BLaER1 (cell line): Measurements from ENCODE around the gene SPTBN2.

Experiments
- H3K27ac ChIP-seq: shearing (Covaris generic); formaldehyde crosslinking; 2 replicates; pipeline ENCODE4 v1.8.1; 2022
- H3K27me3 ChIP-seq: shearing (Covaris generic); formaldehyde crosslinking; 2 replicates; pipeline ENCODE4 v1.8.1; 2022
- H3K36me3 ChIP-seq: shearing (Covaris generic); formaldehyde crosslinking; 2 replicates; pipeline ENCODE4 v1.8.1; 2022
- H3K4me1 ChIP-seq: shearing (Covaris generic); formaldehyde crosslinking; 2 replicates; pipeline ENCODE4 v1.8.1; 2022
- H3K4me2 ChIP-seq: shearing (Covaris generic); formaldehyde crosslinking; 2 replicates; pipeline ENCODE4 v1.8.1; 2022
- H3K4me3 ChIP-seq: shearing (Covaris generic); formaldehyde crosslinking; 2 replicates; pipeline ENCODE4 v1.8.1; 2022
- H3K9ac ChIP-seq: shearing (Covaris generic); formaldehyde crosslinking; 2 replicates; pipeline ENCODE4 v1.8.1; 2022
- H3K9me3 ChIP-seq: shearing (Covaris generic); formaldehyde crosslinking; 2 replicates; pipeline ENCODE4 v1.8.1; 2022
- H4K20me1 ChIP-seq: shearing (Covaris generic); formaldehyde crosslinking; 2 replicates; pipeline ENCODE4 v1.8.1; 2022
- Cebpa-rat ChIP-seq: shearing (Covaris generic); IDR thresholded peaks from 2 replicates; pipeline ENCODE4 v1.8.1; 2022

The SPTBN2 gene

GRCh38 chr11:66688561-66689534 lies 40.2 kb downstream of the SPTBN2 start:
- peaks cover 99% of the 10 kb centered on the region for H3K36me3 ChIP-seq
- H4K20me1 ChIP-seq, result peaks cover 1% of the 10 kb centered on the region; the same call in 1 of the 2 replicates
- no peaks in the 10 kb centered on the region for H3K9me3 ChIP-seq
- no peak overlapping the region for H3K4me3 ChIP-seq
- H3K9ac ChIP-seq, result no peak overlapping the region
- no peak overlapping the region for H3K4me2 ChIP-seq
- no peak overlapping the region for H3K27ac ChIP-seq
- no peak for TF ChIP-seq Cebpa-rat
- H3K27me3 ChIP-seq, result no peaks in the 10 kb centered on the region
- H3K4me1 ChIP-seq, result no peaks in the 10 kb centered on the region

GRCh38 chr11:66687831-66688281 lies 41.2 kb downstream of the SPTBN2 start:
- no peaks in the 10 kb centered on the region for H3K27me3 ChIP-seq
- H3K27ac ChIP-seq, result no peak overlapping the region
- H3K36me3 ChIP-seq, result peaks cover 96% of the 10 kb centered on the region
- H3K4me1 ChIP-seq, result no peaks in the 10 kb centered on the region
- TF ChIP-seq Cebpa-rat, result no peak
- H3K9me3 ChIP-seq, result no peaks in the 10 kb centered on the region
- H3K4me2 ChIP-seq, result no peak overlapping the region
- H3K9ac ChIP-seq, result no peak overlapping the region
- H4K20me1 ChIP-seq, result no peaks in the 10 kb centered on the region
- H3K4me3 ChIP-seq, result no peak overlapping the region

DNA sequence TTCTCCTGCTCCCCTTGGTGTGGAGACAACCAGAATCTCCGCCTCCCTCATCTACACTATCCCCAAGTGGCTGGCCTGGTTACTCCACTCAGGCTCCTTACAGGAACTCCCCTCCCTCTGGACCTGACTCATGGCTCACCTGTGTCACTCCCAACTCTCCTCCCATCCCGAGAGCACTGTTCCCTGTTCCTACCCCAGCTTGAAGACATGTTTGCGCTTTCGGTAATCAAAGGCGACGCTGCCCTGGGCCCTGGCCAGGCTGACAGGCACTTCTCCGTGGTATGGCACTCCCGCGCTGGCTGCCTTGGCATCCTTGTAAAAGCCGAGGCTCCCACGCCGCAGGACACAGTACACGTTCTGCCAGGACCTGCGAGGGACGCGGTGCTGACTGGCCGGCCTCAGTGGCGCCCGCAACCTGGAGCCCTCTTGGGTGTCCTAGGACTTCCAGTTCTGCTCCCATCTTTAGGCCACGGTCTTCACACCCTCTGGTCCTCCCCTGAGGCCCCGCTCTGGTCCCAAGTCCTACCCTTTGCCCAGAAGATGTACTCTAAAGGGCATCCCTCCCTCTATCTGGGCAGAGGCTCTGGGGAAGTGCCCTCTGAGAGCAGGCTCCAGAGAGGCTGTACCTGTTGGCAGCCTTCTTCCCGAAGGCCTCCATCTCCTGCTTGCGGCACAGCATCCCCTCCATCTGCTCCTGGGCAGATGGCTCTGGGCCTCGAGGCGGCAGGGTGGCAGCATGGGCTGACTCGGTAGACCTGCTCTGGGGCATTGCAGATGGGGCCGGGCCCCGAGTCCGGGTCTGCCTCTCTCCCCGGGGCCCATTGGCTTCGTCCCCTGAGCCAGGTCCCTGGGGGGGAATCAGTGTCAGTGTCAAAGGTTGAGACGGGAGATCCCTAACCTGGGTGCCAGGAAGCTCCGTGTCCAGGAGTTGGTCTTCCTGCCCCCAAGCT lies 41.9 kb downstream of the SPTBN2 start:
- H3K4me2 ChIP-seq, result no peak overlapping the region
- no peak for TF ChIP-seq Cebpa-rat
- no peak overlapping the region for H3K4me3 ChIP-seq
- no peaks in the 10 kb centered on the region for H3K4me1 ChIP-seq
- no peaks in the 10 kb centered on the region for H3K9me3 ChIP-seq
- H3K27ac ChIP-seq, result no peak overlapping the region
- H3K27me3 ChIP-seq, result no peaks in the 10 kb centered on the region
- peaks cover 88% of the 10 kb centered on the region for H3K36me3 ChIP-seq
- no peaks in the 10 kb centered on the region for H4K20me1 ChIP-seq
- H3K9ac ChIP-seq, result no peak overlapping the region

DNA sequence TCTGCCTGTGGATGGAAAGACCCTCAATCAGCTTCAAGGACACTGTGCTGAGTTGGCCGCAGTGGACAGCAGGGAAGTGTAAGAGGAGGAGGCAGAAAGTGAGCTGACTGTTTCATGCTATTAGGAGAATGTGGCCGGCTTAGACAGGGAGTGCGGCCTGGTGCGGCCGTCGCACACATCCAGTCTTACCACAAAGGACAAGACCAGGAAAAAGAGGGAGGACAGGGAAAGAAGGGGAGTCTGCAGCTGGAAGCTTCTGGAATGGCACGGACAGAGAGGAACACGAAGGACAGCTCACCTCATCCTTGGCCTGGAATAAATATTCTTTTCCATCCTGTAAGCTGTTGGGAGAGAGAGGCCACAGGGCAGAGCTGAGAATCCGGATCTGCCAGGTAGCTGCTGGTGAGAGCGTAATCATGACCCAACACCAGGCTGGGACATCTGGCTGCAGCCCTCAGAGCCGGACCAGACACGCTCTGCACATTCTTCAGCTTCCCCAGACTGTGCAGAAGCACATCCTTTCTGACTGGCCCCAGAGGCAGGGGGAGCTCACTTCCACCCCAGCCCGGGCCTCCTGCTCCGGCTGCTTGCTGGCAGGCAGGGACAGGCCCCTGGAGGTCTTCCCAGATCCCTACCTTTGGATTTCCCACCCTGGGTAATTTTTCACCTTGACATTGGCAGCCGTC lies 42.8 kb downstream of the SPTBN2 start:
- peaks cover 80% of the 10 kb centered on the region for H3K36me3 ChIP-seq
- H3K4me1 ChIP-seq, result no peaks in the 10 kb centered on the region
- no peak for TF ChIP-seq Cebpa-rat
- no peak overlapping the region for H3K4me3 ChIP-seq
- H3K27me3 ChIP-seq, result no peaks in the 10 kb centered on the region
- no peak overlapping the region for H3K9ac ChIP-seq
- H4K20me1 ChIP-seq, result no peaks in the 10 kb centered on the region
- no peak overlapping the region for H3K27ac ChIP-seq
- no peak overlapping the region for H3K4me2 ChIP-seq
- peaks cover 4% of the 10 kb centered on the region; the same call in 1 of the 2 replicates for H3K9me3 ChIP-seq

DNA sequence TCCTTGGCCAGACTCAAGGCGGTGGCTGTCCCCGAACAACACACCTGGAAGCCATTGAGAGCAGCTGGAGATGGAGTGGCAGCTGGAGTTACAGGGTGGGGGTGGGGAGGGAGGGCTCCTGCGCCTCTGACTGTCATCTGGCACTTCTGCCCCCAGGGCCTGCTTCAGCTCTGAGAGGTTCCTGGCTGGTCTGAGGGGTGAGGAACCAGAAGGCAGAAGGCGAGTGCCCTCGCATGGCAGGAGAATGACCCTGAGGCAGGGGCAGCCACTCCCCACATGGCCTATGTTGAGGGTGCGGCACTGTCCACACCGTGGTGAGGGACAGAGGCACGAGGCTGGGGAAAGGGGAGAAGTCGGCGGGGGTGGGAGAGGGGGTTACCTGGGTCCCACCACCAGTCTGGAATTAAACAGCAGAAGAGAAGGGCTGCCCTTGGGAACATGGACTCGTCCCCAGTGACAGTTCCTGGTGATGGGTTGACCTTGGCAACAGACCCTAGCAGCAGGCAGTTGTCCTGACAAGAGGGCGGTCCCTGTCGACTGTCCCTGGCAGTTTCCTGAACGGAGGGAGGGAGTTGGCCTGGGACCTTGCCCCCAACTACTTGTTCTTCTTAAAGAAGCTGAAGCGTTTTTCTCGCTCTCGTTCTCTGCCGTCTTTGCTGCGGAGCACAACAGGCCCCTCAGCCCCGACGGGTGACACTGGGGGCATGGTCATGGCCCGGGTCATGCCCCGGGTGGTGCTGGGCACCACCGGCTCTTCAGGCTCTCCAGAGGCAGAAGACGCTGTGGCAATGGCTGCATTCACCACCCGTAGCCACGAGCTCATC lies 43.5 kb downstream of the SPTBN2 start:
- no peaks in the 10 kb centered on the region for H4K20me1 ChIP-seq
- no peak overlapping the region for H3K4me2 ChIP-seq
- H3K9me3 ChIP-seq, result peaks cover 8% of the 10 kb centered on the region; the same call in 1 of the 2 replicates
- H3K4me3 ChIP-seq, result no peak overlapping the region
- no peak overlapping the region for H3K27ac ChIP-seq
- peaks cover 7% of the 10 kb centered on the region for H3K4me1 ChIP-seq
- TF ChIP-seq Cebpa-rat, result no peak
- H3K9ac ChIP-seq, result no peak overlapping the region
- H3K27me3 ChIP-seq, result no peaks in the 10 kb centered on the region
- peaks cover 72% of the 10 kb centered on the region for H3K36me3 ChIP-seq

GRCh38 chr11:66684635-66685034 lies 44.4 kb downstream of the SPTBN2 start:
- Histone ChIP-seq H3K4me2 (no peak overlapping the region), H3K36me3 (peaks cover 64% of the 10 kb centered on the region), H4K20me1 (no peaks in the 10 kb centered on the region), H3K4me1 (peaks cover 12% of the 10 kb centered on the region), H3K27me3 (no peaks in the 10 kb centered on the region), H3K9me3 (peaks cover 8% of the 10 kb centered on the region; the same call in 1 of the 2 replicates), H3K27ac (no peak overlapping the region), H3K9ac (no peak overlapping the region), H3K4me3 (no peak overlapping the region)
- TF ChIP-seq Cebpa-rat, result no peak

DNA sequence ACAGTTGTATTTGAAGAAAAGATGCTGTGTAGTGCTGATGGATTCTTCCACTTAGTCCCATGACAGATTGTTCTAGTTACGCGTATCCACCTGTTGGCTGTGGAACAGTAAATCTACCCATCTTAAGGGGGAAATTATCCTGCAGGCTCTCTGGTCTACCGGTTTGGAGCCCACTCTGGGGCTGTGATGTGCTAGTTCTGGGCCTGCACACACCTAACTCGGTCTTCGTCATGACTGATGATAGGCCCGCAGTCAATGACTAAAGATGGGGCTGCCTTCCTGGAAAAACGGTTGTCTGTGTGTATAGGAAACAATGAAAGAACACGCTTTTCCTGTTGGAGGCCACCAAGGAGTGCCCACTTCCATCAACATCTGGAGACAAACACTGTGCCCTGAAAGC lies 45.1 kb downstream of the SPTBN2 start:
- H3K4me1 ChIP-seq, result peaks cover 12% of the 10 kb centered on the region
- no peaks in the 10 kb centered on the region for H3K27me3 ChIP-seq
- no peak overlapping the region for H3K9ac ChIP-seq
- peaks cover 8% of the 10 kb centered on the region; the same call in 1 of the 2 replicates for H3K9me3 ChIP-seq
- H3K4me2 ChIP-seq, result no peak overlapping the region
- TF ChIP-seq Cebpa-rat, result no peak
- H3K4me3 ChIP-seq, result no peak overlapping the region
- peaks cover 56% of the 10 kb centered on the region for H3K36me3 ChIP-seq
- H3K27ac ChIP-seq, result no peak overlapping the region
- no peaks in the 10 kb centered on the region for H4K20me1 ChIP-seq

GRCh38 chr11:66680966-66681645 lies 47.9 kb downstream of the SPTBN2 start:
- Histone ChIP-seq H3K27me3 (no peaks in the 10 kb centered on the region), H3K4me2 (peak overlapping the region; percentile 24; the same call in 1 of the 2 replicates), H3K4me3 (no peak overlapping the region), H3K9ac (no peak overlapping the region), H3K4me1 (peaks cover 23% of the 10 kb centered on the region), H4K20me1 (peaks cover 9% of the 10 kb centered on the region; the same call in 1 of the 2 replicates), H3K36me3 (peaks cover 32% of the 10 kb centered on the region), H3K27ac (no peak overlapping the region), H3K9me3 (peaks cover 8% of the 10 kb centered on the region; the same call in 1 of the 2 replicates)
- TF ChIP-seq Cebpa-rat, result no peak
